Measurements from ENCODE around the gene CD99L2.
A peak's percentile ranks its signal among the peaks of the same experiment; 100 is the strongest.

CD99L2 gene

DNA sequence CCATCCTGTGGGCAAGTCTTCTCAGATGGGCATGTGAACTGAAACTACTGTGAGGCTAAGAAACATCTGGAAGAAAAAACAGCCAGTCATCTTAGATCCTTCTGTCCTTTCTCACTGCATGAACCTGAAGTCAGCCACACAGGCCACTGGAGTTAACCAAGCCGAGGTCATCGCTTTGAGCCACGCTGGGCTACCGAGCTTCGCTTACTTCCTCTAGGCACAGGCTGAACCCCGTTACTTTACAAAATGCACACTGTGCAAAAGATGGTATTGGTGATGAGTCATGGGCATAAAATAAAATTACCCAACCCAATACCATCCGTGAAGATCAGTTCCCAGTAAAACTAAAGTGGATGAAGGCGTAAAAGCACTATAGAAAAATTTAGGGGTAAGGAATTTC lies 119.1 kb downstream of the CD99L2 start:
- no peak for DNase-seq

DNA sequence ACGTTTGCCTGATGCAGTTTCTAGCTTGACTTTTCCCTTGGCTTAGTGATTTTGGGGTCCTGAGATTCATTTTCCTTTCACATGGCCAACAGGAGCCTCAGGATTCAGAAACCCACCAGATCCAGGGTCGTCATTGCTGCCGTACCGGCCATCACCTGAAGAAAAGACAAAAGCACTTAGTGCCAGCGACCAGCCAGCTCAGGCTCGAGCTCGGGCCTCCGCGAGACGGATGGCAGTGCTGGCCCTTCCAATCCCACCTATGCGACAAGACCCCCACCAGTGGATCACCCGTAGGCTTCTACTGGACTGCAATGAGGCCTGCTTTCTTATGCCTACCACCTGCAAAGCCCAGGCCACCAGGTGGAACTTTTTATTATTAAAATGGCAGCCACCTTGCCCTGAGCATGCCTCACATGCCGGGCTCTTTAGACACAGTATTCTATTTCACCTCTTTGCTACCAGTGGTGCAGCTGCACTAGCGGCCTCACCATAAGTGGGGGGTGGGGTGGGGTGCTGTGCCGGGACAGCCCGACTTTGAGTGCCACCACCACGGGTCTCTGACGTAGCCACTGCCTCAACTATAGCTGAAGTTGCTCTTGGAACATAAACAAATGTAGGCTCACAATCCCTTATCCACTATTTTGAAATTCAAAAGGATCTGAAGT lies 121.0 kb downstream of the CD99L2 start:
- DNase-seq, result no peak

DNA sequence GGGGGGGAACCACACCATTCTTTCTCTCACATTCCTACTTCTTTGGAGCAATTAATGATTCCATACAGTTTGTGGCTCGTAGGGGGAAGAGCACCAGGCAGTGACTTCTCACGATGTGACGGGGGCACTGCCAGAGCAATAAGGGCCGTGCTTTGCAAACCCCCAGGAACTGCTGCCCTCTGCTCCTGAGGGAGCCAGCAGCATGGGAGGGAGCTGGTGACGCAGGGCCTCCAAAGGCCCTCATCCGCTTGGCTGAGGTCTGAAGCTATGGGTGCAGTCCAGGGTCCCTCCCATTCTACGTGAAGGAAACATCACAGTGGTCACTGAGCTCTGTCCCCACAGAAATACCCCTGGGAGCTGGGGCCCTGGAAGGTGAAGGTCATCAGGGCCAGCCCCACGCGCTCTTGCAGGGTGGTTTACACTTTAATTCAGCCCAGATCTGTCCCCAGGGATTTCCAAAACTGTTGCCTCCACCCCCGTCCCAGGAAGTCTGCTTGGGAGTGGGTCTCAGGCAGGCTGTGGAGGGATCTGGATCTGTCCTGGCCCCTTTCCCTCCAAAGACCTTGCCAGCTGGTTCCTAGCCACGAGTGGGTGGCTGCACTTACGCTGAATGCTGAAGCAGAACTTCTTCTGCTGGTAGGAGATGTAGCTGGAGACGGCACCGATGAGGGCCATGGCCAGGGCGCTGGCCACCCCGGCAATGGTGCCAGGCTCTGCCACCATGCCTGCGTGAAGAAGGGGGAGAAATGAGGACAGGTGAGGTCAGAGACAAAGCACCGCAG lies 122.7 kb downstream of the CD99L2 start:
- DNase-seq, result no peak

DNA sequence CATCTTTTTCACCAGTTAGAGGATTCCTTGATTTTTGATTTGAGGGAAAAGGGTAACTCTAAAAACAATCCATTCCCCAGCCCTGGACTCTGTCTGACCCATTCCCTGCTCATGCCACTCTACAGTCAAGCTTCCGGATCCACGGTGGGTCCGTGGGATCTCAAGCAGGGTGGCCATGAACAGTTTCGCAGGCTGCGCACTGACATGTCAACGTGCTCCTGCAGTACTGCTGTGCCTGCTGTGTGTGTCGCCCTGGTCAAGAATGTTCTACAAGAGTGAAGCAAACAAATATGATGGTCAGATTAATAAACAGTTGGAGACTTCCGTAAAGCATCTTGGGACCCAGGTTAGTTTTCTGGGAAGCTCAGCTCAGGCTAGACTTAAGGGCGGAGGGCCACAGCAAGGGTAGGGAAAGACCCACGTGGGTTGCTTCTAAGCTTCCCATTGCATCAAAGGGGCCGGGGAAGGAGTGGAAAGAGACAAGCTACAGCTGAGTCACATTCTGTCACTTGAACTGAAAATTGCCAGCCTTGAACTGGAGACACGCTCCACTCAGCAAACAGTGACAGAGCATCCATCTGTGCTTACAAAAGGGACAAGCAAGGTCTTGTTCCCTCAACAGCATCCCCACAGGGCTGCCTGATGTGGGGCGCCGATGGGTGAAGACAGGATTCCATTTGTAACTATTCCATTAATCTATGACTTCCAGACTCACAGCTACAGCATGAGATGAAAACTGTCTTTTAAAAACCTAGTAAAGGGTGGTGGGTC lies 123.5 kb downstream of the CD99L2 start:
- DNase-seq, result no peak

DNA sequence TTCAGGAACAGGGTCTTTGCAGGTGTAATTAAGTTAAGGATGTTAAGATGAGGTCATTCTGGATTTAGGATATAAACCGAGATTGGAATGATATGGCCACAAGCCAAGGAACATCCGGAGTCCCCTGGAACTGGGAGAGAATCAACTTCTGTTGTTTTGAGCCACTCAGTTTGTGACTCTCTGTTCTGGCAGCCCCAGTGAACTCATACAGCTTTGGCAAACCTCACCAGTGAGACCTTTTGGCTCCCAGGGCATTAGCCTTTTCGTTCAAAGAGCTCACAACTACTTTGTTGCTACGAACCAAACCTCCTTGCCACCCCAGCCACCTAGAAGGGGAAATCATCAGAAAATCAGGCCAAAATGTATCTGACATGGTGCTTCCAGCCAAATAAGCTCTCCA lies 124.8 kb downstream of the CD99L2 start:
- DNase-seq, result no peak

DNA sequence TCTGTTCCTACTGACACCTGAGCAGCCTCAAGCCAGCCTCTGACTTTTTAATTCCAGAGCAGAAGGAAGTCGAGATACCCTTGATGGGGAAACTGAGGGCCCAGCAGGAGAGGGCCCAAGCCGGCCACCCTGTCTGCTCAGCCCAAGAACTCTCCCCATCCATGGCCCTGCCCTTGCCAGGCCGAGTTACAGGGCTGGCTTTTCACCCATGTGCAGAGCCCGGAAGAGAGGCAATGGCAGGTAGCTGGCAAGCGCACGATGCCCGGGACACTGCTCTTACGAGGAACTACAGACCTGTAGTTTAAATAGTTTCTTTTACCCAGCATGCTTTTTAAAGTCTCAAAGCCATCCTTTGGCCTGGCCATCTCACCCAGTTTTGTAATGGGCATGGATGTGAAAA lies 125.4 kb downstream of the CD99L2 start:
- DNase-seq, result no peak

DNA sequence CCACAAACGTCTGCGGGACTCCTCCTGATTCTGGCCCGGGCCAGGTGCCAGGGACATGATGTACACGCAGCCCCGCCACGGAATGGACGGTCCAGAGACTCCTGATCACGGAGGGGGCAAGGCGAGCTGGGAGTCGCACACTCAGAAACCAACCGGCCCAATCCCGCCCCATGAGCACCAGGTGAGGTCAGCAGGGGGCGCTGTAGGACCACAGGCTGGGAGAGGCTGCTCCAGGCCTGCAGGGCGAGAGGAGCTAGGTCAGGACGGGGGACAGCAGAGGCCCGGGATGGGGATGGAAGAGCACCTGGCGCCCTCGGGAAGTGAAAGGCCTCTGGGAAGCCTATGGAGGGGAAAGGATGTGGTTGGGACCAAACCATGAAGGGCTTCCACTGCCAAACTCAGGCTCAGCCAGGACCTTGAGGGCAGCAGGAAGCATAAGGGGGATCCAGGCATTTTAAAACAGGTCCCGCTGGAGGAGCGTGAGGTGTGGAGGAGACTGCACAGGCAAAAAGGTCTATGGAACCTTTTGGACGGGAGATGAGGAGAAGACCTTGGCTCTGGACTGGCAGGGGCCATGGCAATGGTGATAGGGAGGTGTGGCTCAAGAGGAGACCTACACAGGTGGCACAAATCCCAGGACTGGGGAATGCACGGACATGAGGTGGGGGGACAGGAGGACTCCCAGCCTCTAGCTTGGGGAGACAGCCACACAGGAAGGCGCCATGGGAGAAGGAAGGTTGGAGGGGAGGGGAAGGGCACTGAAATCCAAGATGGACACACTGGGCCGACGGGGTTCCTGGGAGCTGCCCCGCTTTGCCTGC lies 126.1 kb downstream of the CD99L2 start:
- DNase-seq, result peak; percentile 14

DNA sequence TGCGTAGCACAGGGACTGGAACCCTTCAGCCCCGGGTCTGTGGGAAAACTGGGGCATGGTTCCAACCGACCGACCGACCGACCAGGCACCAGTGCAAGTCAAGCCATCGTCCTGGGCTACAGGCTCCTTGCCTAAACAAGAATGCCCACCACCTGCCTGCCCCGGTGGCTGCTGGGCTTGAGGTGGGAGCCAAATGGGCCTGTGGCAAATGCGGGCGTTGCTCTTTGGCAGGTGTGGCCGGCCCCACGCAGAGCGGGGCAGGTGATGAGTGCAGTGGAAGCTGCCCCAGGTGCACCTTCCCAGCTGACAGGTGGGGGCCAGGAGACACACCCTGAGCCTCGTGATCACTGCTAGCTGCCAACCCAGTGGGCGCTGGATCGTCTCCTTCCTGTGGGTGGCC lies 127.4 kb downstream of the CD99L2 start:
- no peak for DNase-seq

DNA sequence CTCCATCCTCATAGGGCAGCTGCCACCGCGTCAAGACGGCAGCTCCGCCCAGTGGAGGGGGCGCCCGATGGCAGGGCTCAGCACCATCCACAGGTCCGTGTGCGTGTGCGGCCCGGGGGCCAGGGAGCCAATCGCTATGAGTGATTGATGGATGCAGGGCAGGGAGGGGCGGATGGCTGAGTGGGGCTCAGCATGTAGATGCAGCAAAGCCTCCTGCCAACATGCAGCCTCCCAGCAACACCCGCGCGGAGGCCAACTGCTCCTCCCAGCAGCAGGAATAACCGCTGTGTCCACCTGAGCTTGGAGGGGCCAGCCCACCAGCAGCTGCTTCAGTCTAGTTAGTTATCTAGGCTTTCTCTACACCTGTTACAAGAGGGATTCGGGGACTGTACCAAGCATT lies 127.8 kb downstream of the CD99L2 start:
- DNase-seq, result no peak

DNA sequence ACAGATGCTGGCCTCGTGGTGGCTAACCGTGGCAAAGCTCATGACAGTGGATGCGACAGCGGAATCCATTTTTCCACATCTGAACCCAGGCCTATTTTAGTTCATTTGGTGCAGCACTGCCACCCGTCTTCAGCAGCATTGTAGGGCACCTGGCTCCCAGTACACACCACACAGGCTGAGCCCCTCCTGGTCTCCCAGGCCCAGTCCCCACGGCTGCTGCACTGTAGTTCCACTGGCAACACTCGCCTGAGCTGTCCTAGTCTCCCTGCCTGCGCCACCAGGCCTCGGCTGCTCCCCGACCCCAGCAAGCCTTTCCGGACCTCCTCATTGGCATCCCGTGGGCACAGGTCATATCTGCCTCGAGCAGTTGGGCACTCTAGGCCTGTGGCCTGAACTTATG lies 129.1 kb downstream of the CD99L2 start:
- no peak for DNase-seq

DNA sequence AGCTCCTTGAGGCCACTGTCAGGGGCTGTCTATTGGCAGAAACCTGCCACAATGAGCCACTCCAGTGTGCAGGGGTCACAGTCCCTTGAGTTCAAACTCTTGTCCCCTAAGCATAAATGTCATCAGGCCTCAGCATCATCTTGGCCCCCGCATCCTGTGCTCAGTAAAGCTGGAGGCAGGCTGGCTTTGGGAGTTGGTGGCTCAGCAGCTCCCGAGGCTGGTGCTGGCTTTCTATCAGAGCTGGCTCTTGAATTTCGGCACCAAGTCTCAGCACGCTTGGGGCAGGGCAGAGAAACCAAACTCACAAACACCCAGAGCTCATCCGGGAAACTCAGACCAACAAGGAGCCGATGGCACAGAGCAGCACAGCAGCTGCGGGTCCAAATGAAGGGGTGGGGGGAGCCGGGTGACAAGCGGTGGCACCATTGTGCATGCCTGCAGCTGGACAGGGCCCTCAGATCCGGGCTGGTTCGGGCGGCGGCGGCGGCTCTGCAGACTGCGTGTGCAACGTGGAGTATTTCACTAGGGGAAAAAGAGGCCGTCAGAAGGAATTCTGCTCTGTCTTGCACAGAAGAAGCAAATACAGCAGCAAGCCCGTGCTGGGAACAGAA lies 129.8 kb downstream of the CD99L2 start:
- DNase-seq, result no peak

DNA sequence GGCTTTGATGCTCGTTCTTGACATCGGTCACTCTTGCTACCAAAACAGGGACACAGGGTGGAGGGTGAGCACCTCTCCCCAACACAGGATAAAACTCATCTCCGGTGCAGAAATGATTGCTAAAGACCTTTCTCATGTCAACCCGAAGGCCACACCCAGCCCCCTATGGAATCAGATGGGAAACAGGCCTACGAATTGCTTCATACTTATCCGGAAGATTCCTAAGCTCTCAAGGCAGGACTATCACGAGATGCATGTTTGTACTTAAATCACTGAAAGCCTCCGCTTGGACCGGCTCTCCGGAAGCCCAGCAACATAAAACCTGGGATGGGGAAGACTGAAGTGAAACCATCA lies 130.4 kb downstream of the CD99L2 start:
- DNase-seq, result no peak

DNA sequence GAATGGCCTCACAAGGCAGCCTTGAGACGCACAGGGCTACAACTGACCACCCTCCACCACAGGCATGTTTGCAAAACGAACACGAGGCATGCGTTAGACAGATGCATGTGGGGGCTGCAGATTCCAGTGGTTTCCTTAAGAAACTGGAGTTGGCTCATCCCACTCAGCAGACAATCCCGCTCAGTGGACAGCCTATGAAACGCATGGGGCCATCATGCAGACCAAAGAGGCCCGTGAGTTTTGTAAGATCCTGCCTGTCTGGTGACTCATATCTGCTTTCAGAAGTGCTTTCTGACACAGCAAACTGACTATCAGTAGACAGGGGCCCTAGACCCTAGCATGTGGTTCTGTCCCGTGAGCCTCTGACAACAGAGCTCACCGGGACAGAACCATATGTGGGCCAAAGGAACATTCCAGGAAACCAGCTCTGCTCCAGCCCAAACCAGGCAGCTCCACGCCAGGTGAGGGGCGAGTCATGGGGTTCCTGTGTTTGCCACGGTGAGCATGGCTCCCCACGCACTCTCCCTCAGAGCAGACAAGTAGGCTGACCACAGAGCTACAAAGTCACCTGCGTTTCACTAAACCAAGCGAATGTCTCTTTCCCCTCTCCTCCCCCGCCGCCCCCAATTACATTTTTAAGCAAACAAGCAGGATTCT lies 130.9 kb downstream of the CD99L2 start:
- DNase-seq, result no peak

DNA sequence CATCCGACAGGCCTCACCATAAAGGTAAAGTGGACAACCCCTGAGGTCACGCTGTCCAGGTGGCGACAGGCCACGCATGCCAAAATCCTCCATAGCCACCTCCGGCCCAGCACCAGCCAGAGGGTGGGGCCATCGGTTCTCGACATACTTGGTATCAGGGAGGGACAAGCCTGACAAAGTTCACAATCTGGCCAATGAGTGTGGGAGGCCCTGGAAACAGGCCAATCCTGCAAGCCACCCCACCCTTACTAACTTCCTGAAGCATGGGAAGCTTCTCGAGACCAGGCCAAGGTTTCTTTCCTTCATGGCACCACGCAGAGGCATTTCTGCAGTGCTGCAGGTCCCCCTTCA lies 131.4 kb downstream of the CD99L2 start:
- DNase-seq, result no peak

DNA sequence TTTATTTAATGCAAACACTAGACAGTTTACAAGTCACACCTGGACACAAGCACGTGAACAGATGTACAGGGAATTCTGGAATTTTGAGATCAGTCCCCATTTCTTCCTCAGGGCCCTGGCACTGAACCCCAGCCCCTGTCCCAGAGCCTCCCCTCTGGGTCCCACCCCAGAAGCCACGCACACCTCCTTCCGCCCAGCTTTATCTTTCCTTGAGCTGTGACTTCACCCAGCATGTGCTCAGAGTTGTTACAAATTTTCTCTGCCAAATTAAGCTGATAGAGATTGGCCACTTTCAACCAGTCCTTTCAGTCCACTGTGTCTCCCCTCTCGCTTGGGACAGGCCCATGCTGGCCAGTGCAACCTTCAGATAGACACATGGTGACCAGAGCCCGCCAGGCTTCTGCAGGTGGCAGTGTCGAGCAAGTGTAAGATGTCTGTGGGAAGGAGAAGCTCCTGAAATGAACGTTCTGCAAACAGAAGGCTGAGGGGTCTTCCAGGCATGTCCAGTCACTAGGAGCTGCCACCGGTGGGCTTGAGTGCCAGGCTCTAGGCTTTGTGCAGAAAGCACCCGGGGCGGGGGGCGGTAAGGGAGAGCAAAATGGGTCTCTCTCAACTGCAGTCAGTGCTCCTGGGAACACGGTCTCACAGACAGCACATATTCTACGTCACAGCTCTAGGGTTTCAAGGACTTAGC lies 132.0 kb downstream of the CD99L2 start:
- DNase-seq, result no peak

DNA sequence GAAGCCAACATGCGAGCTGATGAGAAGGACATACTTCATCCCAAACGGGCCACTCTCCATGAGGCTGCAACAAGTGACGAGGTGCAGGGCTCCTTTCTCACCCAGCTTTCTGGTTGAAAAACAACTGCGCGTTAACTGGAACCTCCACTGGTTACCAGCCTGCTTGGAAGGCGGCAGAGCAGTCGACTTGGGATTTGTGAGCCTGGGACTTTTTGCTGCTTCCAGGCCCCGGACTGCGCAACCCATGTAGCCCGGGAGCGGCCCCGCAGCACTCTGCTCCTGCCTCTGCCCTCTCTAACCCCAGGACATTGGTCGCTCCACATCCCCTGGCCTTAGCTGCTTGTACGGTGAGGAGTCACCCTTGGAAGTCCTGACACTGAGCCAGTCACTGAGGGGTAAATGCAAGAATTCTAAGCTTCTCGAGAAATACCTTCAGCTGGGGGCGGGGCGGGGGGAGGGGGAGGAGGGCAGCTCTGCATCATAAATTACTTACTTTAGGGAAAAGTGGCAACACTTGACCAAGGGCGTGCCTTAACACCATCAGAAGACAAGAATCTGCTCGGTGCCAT lies 132.6 kb downstream of the CD99L2 start:
- DNase-seq, result no peak

DNA sequence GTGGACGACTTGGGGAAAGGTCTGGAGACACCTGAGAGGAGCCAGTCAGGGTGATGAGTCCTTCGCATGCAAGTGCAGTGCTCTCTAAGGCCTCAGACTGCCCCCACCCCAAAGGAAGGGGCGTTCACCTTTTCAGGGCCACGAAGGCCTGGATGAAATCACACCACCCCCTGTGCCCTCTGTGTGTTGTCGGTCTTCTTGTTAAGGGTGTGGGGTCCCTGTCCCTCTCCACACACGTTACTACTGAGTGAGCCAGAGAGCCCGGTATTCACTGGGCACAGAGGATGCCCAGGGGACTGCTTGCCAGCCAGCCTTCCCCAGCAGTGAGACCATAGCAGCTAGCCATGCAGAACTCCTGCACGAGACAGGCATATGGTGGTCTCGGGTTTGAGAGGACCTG lies 133.2 kb downstream of the CD99L2 start:
- no peak for DNase-seq

DNA sequence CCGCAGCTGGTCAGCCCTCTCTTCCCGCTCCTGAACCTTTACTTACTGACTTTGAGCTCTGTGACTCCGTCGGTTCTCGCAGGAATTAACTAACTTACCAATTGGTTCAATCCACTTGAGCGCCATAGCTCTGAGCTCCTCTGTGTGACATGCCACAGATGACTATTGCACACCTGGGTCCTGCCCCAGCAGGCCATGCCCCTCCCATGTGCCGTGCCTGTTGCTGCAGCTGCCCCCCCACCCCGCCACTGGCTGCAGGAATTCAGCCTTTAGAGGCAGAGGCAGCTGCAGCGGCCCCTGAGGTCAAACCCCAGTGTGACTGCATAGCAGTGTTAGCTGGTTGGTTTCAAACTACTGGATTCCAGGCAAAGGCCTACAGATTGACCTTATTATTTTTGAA lies 134.7 kb downstream of the CD99L2 start:
- no peak for DNase-seq

DNA sequence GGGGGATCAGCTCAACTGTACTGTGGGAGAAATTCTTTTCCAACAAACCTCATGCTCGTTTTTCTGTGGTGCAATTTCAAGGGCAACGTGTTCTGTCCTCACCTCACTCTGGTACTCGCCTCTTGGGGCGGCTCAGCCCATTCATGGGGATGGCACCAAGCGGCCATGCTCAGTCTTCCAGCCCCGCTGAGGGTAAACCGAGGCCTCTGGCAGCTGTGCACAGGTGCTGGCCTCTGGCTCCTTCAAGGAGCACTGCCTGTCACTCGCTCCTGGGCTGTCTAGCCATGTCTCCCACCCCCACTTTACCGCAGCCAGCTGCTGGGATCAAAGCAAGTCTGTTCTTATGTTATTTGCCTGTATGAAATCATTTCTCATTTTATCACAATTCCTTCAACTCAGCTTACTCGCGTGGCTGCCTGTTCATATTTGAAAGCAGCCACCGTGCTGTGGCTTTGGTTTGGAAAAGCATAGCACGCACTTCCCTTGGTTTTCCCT lies 135.1 kb downstream of the CD99L2 start:
- no peak for DNase-seq

DNA sequence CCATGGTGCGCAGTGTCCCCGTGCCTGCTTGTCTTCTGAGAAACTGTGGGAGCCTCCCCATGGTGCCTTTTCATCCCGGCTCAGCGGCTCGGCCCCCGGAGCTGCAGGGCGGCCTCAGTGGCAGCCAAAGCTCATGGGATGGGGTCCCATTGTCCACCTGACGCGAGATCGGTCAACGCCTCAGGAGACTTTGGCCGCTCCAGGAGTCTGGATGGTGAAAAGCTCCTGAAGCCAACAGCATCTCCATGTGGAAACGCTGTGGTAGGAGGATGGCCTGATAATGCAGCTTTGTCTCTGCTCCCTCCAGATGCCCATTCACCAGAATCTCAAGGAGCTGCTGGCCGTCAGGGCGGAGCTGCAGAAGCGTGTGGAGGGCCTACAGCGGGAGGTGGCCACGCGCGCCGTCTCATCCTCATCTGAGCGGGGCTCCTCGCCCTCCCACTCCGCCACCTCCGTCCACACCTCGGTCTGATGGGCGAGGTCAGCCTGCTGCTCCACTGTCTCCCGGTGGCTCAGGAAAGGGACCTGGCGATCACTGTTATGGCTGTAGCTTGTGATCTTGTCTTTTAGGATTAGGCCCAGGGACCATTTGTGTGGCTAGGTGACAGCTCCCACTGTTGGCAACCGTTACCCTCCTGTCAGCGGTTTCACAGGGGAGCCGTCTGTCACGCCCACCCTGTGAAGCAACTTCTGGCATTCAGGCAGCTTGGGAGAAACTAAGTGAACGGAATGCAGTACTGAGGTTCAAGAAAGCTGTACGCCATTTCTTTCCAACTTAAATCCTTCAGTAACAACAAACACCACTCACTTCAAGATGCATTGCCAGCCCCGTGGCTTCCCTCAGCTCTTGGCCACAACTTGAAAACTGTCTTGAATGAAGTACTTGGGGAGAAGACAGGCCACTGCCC lies 136.0 kb downstream of the CD99L2 start:
- DNase-seq, result no peak

All from DMS79 (cell line).